ENCODE results near the gene STX4.

The STX4 gene

GRCh38 chr16:31072540-31073141, 39.3 kb downstream of the STX4 start:
- no peak for TF ChIP-seq CTCF (IDR thresholded peaks at IDR 0.05)

GRCh38 chr16:31073142-31073969, 40.0 kb downstream of the STX4 start:
- no peak for TF ChIP-seq CTCF (IDR thresholded peaks at IDR 0.05)

GRCh38 chr16:31073970-31074813, 40.8 kb downstream of the STX4 start, which contains the start of the genes ZNF646 and ZNF668:
TSS of gene ZNF646 (plus strand) at chr16:31074422. CDS start at chr16:31076325, 1,903 bp downstream.
TSS of gene ZNF668 (minus strand) at chr16:31074240. CDS start at chr16:31064459, 9,781 bp downstream.
- TF ChIP-seq CTCF (IDR thresholded peaks at IDR 0.05): no peak

GRCh38 chr16:31074814-31075183, 41.4 kb downstream of the STX4 start:
- TF ChIP-seq CTCF (IDR thresholded peaks at IDR 0.05): no peak

- TF ChIP-seq CTCF (IDR thresholded peaks at IDR 0.05): no peak
These were observed 43.0 kb downstream of the STX4 start for GRCh38 chr16:31076319-31076718.

GRCh38 chr16:31077024-31077423, 43.7 kb downstream of the STX4 start:
- TF ChIP-seq CTCF (IDR thresholded peaks at IDR 0.05): no peak

- no peak for TF ChIP-seq CTCF (IDR thresholded peaks at IDR 0.05)
These were observed 44.4 kb downstream of the STX4 start for GRCh38 chr16:31077592-31078396.
